DOHH2 (cell line): ENCODE measurements around the gene MAML2.

ENCODE experiments used
- H3F3A ChIP-seq: fragments of 200-600 bp; sonication (generic), shearing (Covaris generic); 2 replicates; pipeline ENCODE4 v1.6.0; 2016; ENCODE audit warnings: antibody characterized with exemption, mild to moderate bottlenecking; ENCODE audit not compliant: control insufficient read depth, insufficient read depth
- H3K27ac ChIP-seq: fragments of 200-600 bp; sonication (generic); 2 replicates; pipeline ENCODE4 v1.5.1; 2014; ENCODE audit warnings: low read depth, mild to moderate bottlenecking, low read length, moderate library complexity
- H3K27me3 ChIP-seq: fragments of 200-600 bp; sonication (generic); 2 replicates; pipeline ENCODE4 v1.6.1; 2014; ENCODE audit warnings: mild to moderate bottlenecking, low read length, mixed read lengths; ENCODE audit not compliant: control insufficient read depth
- H3K36me3 ChIP-seq: fragments of 200-600 bp; sonication (generic); 2 replicates; pipeline ENCODE4 v1.6.1; 2014; ENCODE audit warnings: mild to moderate bottlenecking, low read length, moderate library complexity, mixed read lengths; ENCODE audit not compliant: control insufficient read depth
- H3K4me1 ChIP-seq: fragments of 200-600 bp; sonication (generic); 2 replicates; pipeline ENCODE4 v1.6.1; 2014; ENCODE audit warnings: mild to moderate bottlenecking, low read length, mixed read lengths; ENCODE audit not compliant: control insufficient read depth
- H3K4me2 ChIP-seq: fragments of 200-600 bp; sonication (generic); 2 replicates; pipeline ENCODE4 v1.6.0; 2014; ENCODE audit warnings: mild to moderate bottlenecking, low read length, moderate library complexity
- H3K4me3 ChIP-seq: fragments of 200-600 bp; sonication (generic); 2 replicates; pipeline ENCODE4 v1.5.1; 2014; ENCODE audit warnings: mild to moderate bottlenecking, low read length, mixed read lengths
- H3K79me2 ChIP-seq: fragments of 200-600 bp; sonication (generic); 2 replicates; pipeline ENCODE4 v1.6.1; 2014; ENCODE audit warnings: mild to moderate bottlenecking, low read length, mixed read lengths; ENCODE audit not compliant: control insufficient read depth
- H3K9me2 ChIP-seq: fragments of 200-600 bp; sonication (generic); replicated peaks from 2 replicates; pipeline ENCODE4 v1.6.1; 2014; ENCODE audit warnings: mild to moderate bottlenecking, low read length, mixed read lengths; ENCODE audit not compliant: control insufficient read depth
- H3K9me3 ChIP-seq: fragments of 200-600 bp; sonication (generic); 2 replicates; pipeline ENCODE4 v1.6.1; 2014; ENCODE audit warnings: antibody characterized with exemption, low read length, mixed read lengths; ENCODE audit not compliant: control insufficient read depth, insufficient read depth
- H4K20me1 ChIP-seq: fragments of 200-600 bp; sonication (generic); 2 replicates; pipeline ENCODE4 v1.6.0; 2014; ENCODE audit warnings: low read depth, mild to moderate bottlenecking, antibody characterized with exemption, low read length, moderate library complexity; ENCODE audit not compliant: control insufficient read depth, insufficient read depth
- EZH2phosphoT487 ChIP-seq: fragments of 200-600 bp; sonication (generic); IDR thresholded peaks from 2 replicates; pipeline ENCODE4 v1.6.1; 2017; ENCODE audit warnings: borderline replicate concordance, mild to moderate bottlenecking, antibody characterized with exemption, low read length, moderate library complexity, mixed read lengths
- TF ChIP-seq, protein P1 (sequence below): fragments of 200-600 bp; sonication (generic); IDR thresholded peaks from one replicate; pipeline ENCODE4 v1.5.1; 2014; ENCODE audit warnings: antibody characterized with exemption, mild to moderate bottlenecking, low read depth, low read length; ENCODE audit not compliant: poor library complexity, severe bottlenecking

MAML2 gene

DNA sequence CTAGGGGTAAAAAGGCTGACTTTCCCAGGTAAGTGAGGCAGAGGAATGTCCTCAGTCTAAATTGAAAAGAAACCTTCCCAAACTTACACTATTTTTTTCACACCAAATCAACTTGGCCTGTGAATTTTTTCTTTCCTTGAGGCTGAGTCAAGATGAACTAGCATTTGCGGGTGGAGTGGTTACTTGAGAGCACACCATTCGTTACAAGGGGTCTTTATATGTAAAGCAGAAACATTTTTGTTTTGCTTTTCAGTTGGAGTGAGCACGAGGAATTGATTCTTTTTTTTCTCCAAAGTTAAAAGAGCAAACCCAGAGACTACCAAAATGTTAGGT is 36.4 kb downstream of the MAML2 start:
- H3F3A ChIP-seq, result no peaks in the 10 kb centered on the region

DNA sequence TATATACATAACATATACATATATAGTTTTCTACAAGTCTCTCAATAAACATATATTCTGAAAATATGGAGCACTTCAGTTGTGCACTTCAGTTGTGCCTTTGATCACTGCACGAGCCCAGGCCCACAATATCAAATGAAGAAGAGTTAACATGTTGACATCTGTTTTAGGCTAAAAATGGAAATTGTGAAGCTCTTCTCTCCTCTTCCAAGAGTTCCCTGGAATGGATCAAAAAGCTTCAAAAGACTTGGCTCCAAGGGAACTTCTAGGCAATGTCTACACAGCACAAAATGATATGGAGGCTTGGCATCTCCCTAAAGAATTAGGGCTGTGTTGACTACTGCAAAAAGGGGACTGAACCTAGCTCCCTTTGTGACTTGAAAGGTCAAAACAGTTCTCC is 36.9 kb downstream of the MAML2 start:
- TF ChIP-seq EZH2phosphoT487, result no peak
- TF ChIP-seq, protein P1, sequence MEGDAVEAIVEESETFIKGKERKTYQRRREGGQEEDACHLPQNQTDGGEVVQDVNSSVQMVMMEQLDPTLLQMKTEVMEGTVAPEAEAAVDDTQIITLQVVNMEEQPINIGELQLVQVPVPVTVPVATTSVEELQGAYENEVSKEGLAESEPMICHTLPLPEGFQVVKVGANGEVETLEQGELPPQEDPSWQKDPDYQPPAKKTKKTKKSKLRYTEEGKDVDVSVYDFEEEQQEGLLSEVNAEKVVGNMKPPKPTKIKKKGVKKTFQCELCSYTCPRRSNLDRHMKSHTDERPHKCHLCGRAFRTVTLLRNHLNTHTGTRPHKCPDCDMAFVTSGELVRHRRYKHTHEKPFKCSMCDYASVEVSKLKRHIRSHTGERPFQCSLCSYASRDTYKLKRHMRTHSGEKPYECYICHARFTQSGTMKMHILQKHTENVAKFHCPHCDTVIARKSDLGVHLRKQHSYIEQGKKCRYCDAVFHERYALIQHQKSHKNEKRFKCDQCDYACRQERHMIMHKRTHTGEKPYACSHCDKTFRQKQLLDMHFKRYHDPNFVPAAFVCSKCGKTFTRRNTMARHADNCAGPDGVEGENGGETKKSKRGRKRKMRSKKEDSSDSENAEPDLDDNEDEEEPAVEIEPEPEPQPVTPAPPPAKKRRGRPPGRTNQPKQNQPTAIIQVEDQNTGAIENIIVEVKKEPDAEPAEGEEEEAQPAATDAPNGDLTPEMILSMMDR, result no peak
- no peak overlapping the region for H3K4me3 ChIP-seq
- H3K4me1 ChIP-seq, result no peaks in the 10 kb centered on the region
- H3K9me2 ChIP-seq, result no peaks in the 10 kb centered on the region
- no peak overlapping the region for H3K4me2 ChIP-seq
- H3K27me3 ChIP-seq, result 0 out of 2 replicates have a peak, but pooled peaks cover 3% of the 10 kb centered on the region
- no peaks in the 10 kb centered on the region for H3K79me2 ChIP-seq
- H3F3A ChIP-seq, result no peaks in the 10 kb centered on the region
- H3K9me3 ChIP-seq, result no peaks in the 10 kb centered on the region
- H4K20me1 ChIP-seq, result no peaks in the 10 kb centered on the region
- H3K27ac ChIP-seq, result no peak overlapping the region
- H3K36me3 ChIP-seq, result no peaks in the 10 kb centered on the region

More for the DNA sequence above, 36.4 kb downstream of the MAML2 start:
- no peak overlapping the region for H3K4me2 ChIP-seq
- H3K27me3 ChIP-seq, result 0 out of 2 replicates have a peak, but pooled peaks cover 3% of the 10 kb centered on the region
- no peaks in the 10 kb centered on the region for H3K79me2 ChIP-seq
- no peaks in the 10 kb centered on the region for H4K20me1 ChIP-seq
- no peak overlapping the region for H3K4me3 ChIP-seq
- H3K9me2 ChIP-seq, result no peaks in the 10 kb centered on the region
- no peaks in the 10 kb centered on the region for H3K4me1 ChIP-seq
- H3K27ac ChIP-seq, result no peak overlapping the region
- no peaks in the 10 kb centered on the region for H3K36me3 ChIP-seq
- H3K9me3 ChIP-seq, result no peaks in the 10 kb centered on the region
- TF ChIP-seq EZH2phosphoT487, result no peak
- TF ChIP-seq, protein P1, result no peak

DNA sequence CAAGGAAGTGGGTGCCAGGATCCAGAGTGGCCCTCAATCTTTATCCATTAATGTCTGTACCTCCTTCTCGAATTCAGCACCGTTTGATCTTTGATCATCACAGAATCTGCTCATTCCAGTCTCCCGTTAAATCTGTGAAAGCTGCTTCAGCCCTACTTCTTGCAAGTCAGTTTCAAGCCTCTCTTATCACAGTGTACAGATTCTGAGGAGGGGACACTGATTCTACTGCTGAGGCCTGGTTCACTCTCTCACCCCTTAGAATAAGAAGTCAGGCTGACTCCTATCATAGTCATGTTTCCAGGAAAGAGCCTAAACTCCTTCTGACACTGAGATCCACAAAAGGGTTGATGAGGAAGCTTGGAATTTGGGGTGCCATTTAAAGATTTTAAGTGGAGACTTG is 39.0 kb downstream of the MAML2 start:
- Histone ChIP-seq H3K4me2 (no peak overlapping the region), H3F3A (no peaks in the 10 kb centered on the region)

More for the DNA sequence above, 39.0 kb downstream of the MAML2 start:
- Histone ChIP-seq H3K36me3 (no peaks in the 10 kb centered on the region), H3K9me2 (no peaks in the 10 kb centered on the region), H3K79me2 (no peaks in the 10 kb centered on the region), H3K27me3 (0 out of 2 replicates have a peak, but pooled peaks cover 3% of the 10 kb centered on the region), H3K4me3 (no peak overlapping the region), H3K4me1 (no peaks in the 10 kb centered on the region), H4K20me1 (no peaks in the 10 kb centered on the region), H3K9me3 (no peaks in the 10 kb centered on the region), H3K27ac (no peak overlapping the region)
- no peak for TF ChIP-seq EZH2phosphoT487
- TF ChIP-seq, protein P1, result no peak
